ENCODE data around the gene SERPINE1. TPM values are rescaled to one million over a fixed set of nuclear protein-coding genes. Genes with fewer than 3 reads are reported as not detected.

Gene SERPINE1
- total and polyA plus RNA-seq, 4 donors: 12.4 to 436 (median 37.0) TPM

- H3K9me3 ChIP-seq (ENCODE audit: control insufficient read depth in 4 of 4, insufficient read depth in 3 of 4, low read length in 3 of 4): no peaks in the 10 kb centered on the region
- ATAC-seq (ENCODE audit: insufficient read depth, low FRiP score): no peak
- no peaks in the 10 kb centered on the region for H3K27me3 ChIP-seq (ENCODE audit: control insufficient read depth in 3 of 3, insufficient read depth in 3 of 3, low read length in 2 of 3)
- H3K36me3 ChIP-seq (ENCODE audit: control insufficient read depth in 4 of 4, insufficient read depth in 4 of 4, low read length in 4 of 4): no peaks in the 10 kb centered on the region
- 59 to 70% methylated on average over 6 of the region's 6 CpGs for WGBS, 2 donors
- peaks cover 0 to 8% (median 6%) of the 10 kb centered on the region in 5 donors for H3K4me1 ChIP-seq (ENCODE audit: control insufficient read depth in 5 of 5, insufficient read depth in 5 of 5, low read length in 5 of 5)
- H3K4me3 ChIP-seq: no peak overlapping the region
- TF ChIP-seq CTCF (IDR thresholded peaks at IDR 0.05; ENCODE audit: control extremely low read depth, extremely low read depth): no peak
- no peak overlapping the region for H3K27ac ChIP-seq (ENCODE audit: low read depth in 1 of 2, low read length in 1 of 2)
- no peak for DNase-seq
- H3K9ac ChIP-seq (ENCODE audit: insufficient read depth in 1 of 2, low read length in 2 of 2): no peak overlapping the region
Observed at GRCh38 chr7:101096331-101096956, 30.5 kb upstream of the SERPINE1 start.

- no peak for ATAC-seq (ENCODE audit: insufficient read depth, low FRiP score)
- 91 to 92% methylated on average over 5 of the region's 5 CpGs for whole genome bisulfite sequencing, 2 donors
- no peak for TF ChIP-seq CTCF (IDR thresholded peaks at IDR 0.05; ENCODE audit: control extremely low read depth, extremely low read depth)
Observed at GRCh38 chr7:101096957-101097347, 30.0 kb upstream of the SERPINE1 start.

GRCh38 chr7:101097561-101097960 is 29.3 kb upstream of the SERPINE1 start:
- Histone ChIP-seq H3K9me3 (ENCODE audit: control insufficient read depth in 4 of 4, insufficient read depth in 3 of 4, low read length in 3 of 4) (no peaks in the 10 kb centered on the region), H3K27me3 (ENCODE audit: control insufficient read depth in 3 of 3, insufficient read depth in 3 of 3, low read length in 2 of 3) (no peaks in the 10 kb centered on the region), H3K36me3 (ENCODE audit: control insufficient read depth in 4 of 4, insufficient read depth in 4 of 4, low read length in 4 of 4) (no peaks in the 10 kb centered on the region), H3K9ac (ENCODE audit: insufficient read depth in 1 of 2, low read length in 2 of 2) (no peak overlapping the region), H3K4me3 (no peak overlapping the region), H3K4me1 (ENCODE audit: control insufficient read depth in 5 of 5, insufficient read depth in 5 of 5, low read length in 5 of 5) (peaks cover 0 to 8% (median 6%) of the 10 kb centered on the region in 5 donors), H3K27ac (ENCODE audit: low read depth in 1 of 2, low read length in 1 of 2) (no peak overlapping the region)
- no peak for DNase-seq
- no peak for ATAC-seq (ENCODE audit: insufficient read depth, low FRiP score)
- WGBS, 2 donors: 76 to 83% methylated on average over 4 of the region's 4 CpGs
- no peak for TF ChIP-seq CTCF (IDR thresholded peaks at IDR 0.05; ENCODE audit: control extremely low read depth, extremely low read depth)

More at GRCh38 chr7:101096957-101097347, 30.0 kb upstream of the SERPINE1 start:
- H3K27me3 ChIP-seq (ENCODE audit: control insufficient read depth in 3 of 3, insufficient read depth in 3 of 3, low read length in 2 of 3): no peaks in the 10 kb centered on the region
- H3K27ac ChIP-seq (ENCODE audit: low read depth in 1 of 2, low read length in 1 of 2): no peak overlapping the region
- H3K9ac ChIP-seq (ENCODE audit: insufficient read depth in 1 of 2, low read length in 2 of 2): no peak overlapping the region
- no peaks in the 10 kb centered on the region for H3K36me3 ChIP-seq (ENCODE audit: control insufficient read depth in 4 of 4, insufficient read depth in 4 of 4, low read length in 4 of 4)
- no peak for DNase-seq
- H3K9me3 ChIP-seq (ENCODE audit: control insufficient read depth in 4 of 4, insufficient read depth in 3 of 4, low read length in 3 of 4): no peaks in the 10 kb centered on the region
- no peak overlapping the region for H3K4me3 ChIP-seq
- peaks cover 0 to 8% (median 6%) of the 10 kb centered on the region in 5 donors for H3K4me1 ChIP-seq (ENCODE audit: control insufficient read depth in 5 of 5, insufficient read depth in 5 of 5, low read length in 5 of 5)

Data from lung (tissue), 12 donors.